8988T (cell line): ENCODE measurements around the gene PAK3.

Source experiments
- DNase-seq: peaks from one replicate; pipeline ENCODE4 v3.0.0; 2011

PAK3 gene

GRCh38 chrX:111095974-111096895 lies at the start of gene PAK3:
TSS of gene PAK3 (plus strand) at chrX:111096191. CDS start at chrX:111123104, 26,913 bp downstream.
- DNase-seq, result no peak

DNA sequence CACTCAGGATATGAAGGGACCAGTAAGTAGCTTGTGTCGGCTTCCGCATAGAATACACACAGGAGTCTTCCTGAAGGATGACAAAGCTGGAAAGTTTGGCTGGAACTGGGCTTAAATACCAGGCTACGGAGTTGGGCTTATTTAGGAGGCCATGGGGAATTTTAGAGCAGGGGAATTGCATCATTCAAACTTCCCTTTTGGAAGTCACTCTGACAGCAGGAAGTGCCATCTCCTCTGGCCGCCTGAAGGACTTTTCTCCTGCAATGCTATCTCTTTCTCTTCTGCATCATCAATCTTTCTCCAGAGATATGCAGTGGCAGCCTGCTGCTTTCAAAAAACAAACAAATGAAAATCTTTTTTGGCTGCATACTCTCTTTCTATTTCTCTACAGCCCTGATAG lies 48.4 kb upstream of the PAK3 start:
- no peak for DNase-seq

GRCh38 chrX:111052478-111052877 lies 43.5 kb upstream of the PAK3 start:
- DNase-seq, result no peak

GRCh38 chrX:111071542-111072277 lies 24.3 kb upstream of the PAK3 start:
- DNase-seq, result no peak

DNA sequence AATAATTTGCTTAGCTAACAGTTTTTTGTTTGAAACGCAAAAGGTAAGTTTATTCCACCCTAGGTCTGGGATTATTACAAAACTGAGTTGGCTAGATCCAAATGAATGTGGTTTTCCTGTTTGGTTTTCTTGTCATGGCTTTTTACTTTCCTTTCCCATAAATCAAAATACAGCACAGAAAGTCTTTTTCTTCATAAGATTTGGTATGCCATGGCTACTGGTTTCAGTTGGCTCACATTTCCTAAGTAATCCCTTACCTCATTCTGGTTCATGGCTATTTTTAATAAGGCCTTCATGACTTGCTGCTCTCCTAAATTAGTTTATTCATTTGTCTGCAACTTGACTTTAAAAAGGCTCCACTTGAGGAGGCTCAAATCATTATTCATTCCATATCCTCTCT lies 12.9 kb upstream of the PAK3 start:
- no peak for DNase-seq

- DNase-seq, result no peak
Observed at GRCh38 chrX:111086591-111087006, 9.4 kb upstream of the PAK3 start.

GRCh38 chrX:111088628-111089027 lies 7.4 kb upstream of the PAK3 start:
- DNase-seq, result no peak

DNA sequence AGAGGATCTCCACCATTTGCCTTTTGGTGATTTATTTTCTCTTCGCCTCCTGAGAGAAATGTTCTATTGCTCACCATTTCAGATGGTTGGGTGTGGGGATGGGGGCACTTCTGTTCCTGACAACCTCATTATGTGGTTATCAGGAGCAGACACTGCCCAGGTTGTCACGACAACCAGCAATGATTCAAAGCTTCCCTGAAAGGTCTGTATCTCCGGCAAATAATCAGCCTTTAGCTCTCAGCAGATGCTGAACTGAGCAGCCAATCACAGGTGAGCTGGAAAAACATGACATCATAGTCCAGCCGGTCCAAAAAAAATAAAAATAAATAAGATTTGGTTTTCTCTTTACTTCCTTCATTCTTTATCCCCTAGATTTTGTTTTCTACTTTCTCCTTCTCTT lies 5.5 kb upstream of the PAK3 start:
- no peak for DNase-seq

- DNase-seq, result no peak
Observed at GRCh38 chrX:111098874-111099273, 2.9 kb downstream of the PAK3 start.

DNA sequence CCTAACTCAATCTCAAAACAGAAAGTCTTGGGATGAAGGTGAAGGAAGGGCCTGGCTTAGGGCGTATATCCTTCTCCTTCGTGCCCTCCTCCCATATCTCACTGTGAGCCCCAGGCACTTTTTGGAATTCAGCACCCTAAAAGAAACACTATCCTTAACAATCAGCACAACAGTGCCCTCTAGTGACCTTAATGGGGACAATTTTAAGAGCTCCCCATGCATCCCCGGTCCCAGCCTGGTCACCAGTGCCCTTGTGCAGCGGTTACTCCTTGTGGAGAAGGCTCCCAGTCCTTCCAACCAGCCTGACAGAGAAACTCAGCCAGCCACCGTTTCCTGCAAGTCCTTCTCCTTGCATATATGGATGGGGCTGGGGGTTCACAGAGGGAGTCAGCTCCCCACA lies 4.2 kb downstream of the PAK3 start:
- no peak for DNase-seq

- DNase-seq, result no peak
Observed at GRCh38 chrX:111101580-111101979, 5.6 kb downstream of the PAK3 start.

GRCh38 chrX:111102636-111103035 lies 6.6 kb downstream of the PAK3 start:
- no peak for DNase-seq

- no peak for DNase-seq
Observed at GRCh38 chrX:111103246-111103645, 7.3 kb downstream of the PAK3 start.

DNA sequence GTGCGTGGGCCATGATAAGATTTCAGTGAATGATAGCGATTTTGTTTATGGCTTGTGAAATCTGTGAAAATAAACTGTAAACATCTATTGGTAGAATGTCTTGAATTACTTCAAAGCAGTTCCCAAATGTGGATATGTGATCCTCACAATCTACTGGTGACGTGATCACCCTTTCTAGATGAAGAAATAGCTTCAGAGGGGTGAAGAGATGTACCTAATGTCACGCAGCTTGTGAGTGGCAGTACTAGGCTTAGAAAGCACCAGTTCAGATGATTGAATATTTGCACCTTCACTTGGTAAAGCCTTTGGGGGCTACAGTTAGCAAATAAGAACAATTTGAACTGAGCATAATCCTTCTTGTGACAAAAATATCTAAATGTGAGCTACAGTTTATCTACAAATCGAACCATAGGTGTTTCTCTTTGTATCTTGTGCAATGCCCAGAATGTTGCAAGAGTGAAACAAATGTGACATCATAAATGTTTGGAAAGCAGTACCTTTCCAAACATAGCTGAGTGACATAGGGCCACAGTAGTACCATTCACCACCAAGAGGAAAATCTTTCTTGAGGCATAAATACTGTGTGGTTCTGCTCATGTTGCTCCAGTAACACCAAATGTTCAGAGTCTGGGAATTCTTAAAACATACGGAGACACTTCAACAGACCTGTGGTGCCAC lies 14.2 kb downstream of the PAK3 start:
- DNase-seq, result no peak

DNA sequence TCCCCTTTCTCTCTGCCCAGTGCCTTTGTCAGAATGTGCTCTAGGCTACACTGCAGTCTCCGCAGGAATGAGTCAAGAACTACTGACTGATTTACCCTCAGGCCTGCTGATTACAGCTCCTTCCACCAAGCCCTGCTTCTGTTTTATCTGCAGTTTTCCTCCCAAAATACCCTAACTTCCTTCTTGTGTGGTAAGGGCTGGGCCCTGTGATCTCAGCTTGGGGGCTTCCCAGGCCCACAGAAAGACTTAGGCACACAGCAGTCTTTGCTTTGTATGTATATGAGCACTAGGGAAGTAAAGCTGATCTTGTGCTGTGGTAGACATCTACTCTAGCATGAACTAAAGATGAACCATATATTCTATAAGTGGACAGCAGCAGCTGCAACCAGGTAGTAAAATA lies 18.8 kb downstream of the PAK3 start:
- no peak for DNase-seq

GRCh38 chrX:111116666-111117065 lies 20.7 kb downstream of the PAK3 start:
- DNase-seq, result no peak

- no peak for DNase-seq
Observed at GRCh38 chrX:111119341-111119740, 23.4 kb downstream of the PAK3 start.

- DNase-seq, result no peak
Observed at GRCh38 chrX:111123125-111123524, 27.1 kb downstream of the PAK3 start.

DNA sequence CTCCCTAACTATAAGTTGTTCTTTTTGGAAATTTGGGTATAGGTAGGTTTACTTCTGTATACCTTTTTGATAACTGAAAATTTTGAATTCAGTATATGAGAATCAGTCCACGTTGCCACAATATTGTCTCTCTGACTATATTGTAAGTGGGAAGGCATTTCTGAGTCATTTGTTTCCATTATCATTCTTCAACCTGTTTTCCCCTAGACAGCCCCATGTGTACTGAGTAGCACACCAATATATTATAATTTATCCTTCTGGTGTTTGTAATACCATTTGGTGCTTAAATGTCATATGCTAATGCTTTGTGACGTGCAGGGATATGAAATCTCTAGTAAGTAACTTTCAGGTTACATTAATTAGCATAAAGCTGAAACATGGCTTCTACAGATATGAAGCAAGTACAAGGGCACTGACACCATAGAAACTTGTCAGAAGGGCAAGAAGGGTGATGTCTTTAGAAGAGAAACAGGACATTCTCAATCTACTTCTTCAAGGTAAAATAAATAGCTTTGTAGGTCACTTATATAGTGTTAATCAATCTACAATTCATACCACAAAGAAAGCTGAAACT lies 27.7 kb downstream of the PAK3 start:
- no peak for DNase-seq

DNA sequence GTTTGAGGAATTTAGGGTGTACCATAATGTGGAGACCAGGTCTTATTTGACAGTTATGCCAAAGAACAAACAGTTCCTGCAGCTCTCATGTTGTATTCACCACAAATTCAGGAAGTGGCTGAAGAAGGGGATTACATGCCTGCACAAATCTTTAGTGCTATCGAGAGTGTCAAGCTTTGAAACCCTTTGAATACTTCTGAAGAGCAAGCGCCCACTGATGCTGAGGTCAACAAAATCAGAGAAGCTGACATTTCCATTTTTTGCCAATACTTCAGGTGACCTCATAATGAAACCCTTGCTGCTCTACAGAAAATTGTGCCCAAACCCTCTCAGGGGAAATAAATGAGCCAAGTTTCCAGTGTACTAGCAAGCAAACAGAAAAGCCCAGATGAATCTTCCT lies 28.4 kb downstream of the PAK3 start:
- DNase-seq, result no peak

DNA sequence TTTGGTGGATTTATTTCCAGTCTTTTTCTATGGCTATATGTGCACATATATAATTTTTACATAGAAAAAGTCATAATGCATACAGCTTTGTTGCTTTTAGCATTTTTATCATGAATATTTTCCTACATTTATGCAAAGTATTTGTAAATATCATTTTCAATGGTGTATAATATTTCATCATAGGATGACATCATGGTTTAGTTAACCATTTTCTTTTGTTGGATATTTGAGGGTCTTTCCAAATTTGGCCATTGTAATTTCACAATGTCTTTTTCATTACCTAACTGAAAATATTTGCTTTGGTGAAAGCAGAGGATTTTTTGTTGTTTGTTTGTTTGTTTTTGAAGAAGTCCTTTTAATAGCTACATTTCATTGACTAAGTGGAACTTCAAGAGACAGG lies 31.0 kb downstream of the PAK3 start:
- no peak for DNase-seq

GRCh38 chrX:111129921-111130320 lies 33.9 kb downstream of the PAK3 start:
- no peak for DNase-seq

- DNase-seq, result no peak
Observed at GRCh38 chrX:111131572-111131971, 35.6 kb downstream of the PAK3 start.
